Aorta (tissue), 4 donors: Measurements from ENCODE around the gene CLIC4. TPM values are rescaled to one million over a fixed set of nuclear protein-coding genes. Genes with fewer than 3 reads are reported as not detected.

ENCODE experiments used
- polyA plus RNA-seq, 2 donors: library from polyadenylated mRNA; stranded (reverse); fragments of 200-250 nt; gene quantifications; one replicate each; pipeline ENCODE4 v1.2.3, GENCODE V29; 2013
- total RNA-seq, 2 donors: library from RNA; stranded (reverse); fragmentation: NEBNext Ultra II Directional; extraction: Animal tissue kit (Norgen Biotek cat#: 25700); gene quantifications; one replicate each; pipeline ENCODE4 v1.2.1, GENCODE V29; 2021
- donor health status: healthy with polysubstance abuse.
- donor health status: Bipolar disorder and iron deficiency.
- donor health status: DM: no; HTN: no; CAD: no.
- donor health status: DM: yes; HTN: yes; CAD: no.

CLIC4 gene
- total and polyA plus RNA-seq, 4 donors: 278 to 941 (median 399) TPM

Other genes starting within 250 kb of the CLIC4 start
- 1 to 10 TPM; 3.8 to 4.8 TPM for gene RCAN3, start 242.6 kb upstream of the CLIC4 start, total RNA-seq
- 1 to 10 TPM in 1 of 2 donors, under 1 TPM in 1; 0.84 to 2.4 TPM for gene RCAN3, start 242.6 kb upstream of the CLIC4 start, polyA plus RNA-seq
- under 1 TPM; 0.62 to 0.81 TPM for gene NCMAP, start 189.4 kb upstream of the CLIC4 start, total RNA-seq
- under 1 TPM in 1 of 2 donors, not detected in 1; 0.25 TPM for gene NCMAP, start 189.4 kb upstream of the CLIC4 start, polyA plus RNA-seq
- 100 to 1,000 TPM; 111 to 113 TPM for gene SRRM1, start 102.1 kb upstream of the CLIC4 start, total RNA-seq
- gene SRRM1, start 102.1 kb upstream of the CLIC4 start, polyA plus RNA-seq: 10 to 100 TPM; 33.6 to 61.2 TPM
- gene RUNX3, start 184.8 kb downstream of the CLIC4 start, total RNA-seq: 1 to 10 TPM; 2.9 to 4.4 TPM
- 1 to 10 TPM; 1.1 to 1.3 TPM for gene RUNX3, start 184.8 kb downstream of the CLIC4 start, polyA plus RNA-seq